ENCODE measurements around the gene RAD54L.
"Not testable (repeated sequence)": the region's sequence is repeated elsewhere in the genome, so short reads cannot be mapped to it uniquely, and the experiment has no call there.

The RAD54L gene

GRCh38 chr1:46247436-46248121 is at the start of gene RAD54L:
TSS of gene RAD54L (plus strand) at chr1:46247763. CDS start at chr1:46248406, 643 bp downstream.
- DNase-seq: peak; percentile 98

GRCh38 chr1:46197964-46198811 is 49.4 kb upstream of the RAD54L start, which contains the start of gene POMGNT1:
TSS of gene POMGNT1 (minus strand) at chr1:46198434. CDS start at chr1:46197821, 613 bp downstream.
- peak; percentile 77 for DNase-seq

DNA sequence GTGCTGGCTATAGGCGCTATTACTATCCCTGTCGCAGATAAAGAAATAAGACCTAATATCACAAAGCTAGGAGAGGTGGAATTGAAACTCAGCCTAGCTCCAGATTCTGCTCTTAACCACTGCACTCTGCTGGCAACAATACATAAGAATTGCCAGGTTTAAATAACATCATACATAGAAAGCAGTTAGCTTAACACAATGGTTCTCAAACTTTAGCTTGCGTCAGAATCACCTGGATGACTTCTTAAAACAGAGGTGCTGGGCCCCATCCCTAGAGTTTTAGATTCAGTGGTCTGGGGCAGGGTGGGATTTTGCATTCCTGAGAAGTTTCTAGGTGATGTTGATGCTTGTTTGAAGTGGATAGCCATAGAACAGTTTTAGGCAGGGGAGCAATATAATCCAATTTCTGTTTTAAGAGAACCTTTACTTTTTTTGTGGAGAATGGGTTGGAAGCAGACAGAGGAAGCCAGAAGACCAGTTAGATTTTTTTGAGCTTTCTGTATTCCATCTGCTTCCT is 48.3 kb upstream of the RAD54L start:
- DNase-seq: no peak

- no peak for DNase-seq
Observed at GRCh38 chr1:46203738-46204405, 43.7 kb upstream of the RAD54L start.

DNA sequence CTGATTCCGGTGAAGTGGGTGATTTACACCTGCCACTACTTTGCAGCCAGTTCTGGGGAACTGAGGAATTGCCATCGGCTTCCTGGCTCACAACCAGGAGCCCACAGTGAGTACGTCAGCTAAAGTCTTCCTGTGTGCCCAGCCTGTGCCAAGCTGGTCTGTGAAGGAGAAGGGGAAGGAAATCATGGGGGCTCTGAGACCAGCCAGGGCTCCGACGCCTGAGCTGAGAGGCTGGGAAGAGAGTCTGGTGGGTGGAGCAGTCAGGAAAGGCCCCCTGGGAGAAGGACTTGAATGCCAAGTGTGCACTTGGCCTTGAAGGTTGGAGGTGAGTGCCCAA is 43.2 kb upstream of the RAD54L start:
- DNase-seq: no peak

- no peak for DNase-seq
Observed at GRCh38 chr1:46205141-46205540, 42.4 kb upstream of the RAD54L start.

GRCh38 chr1:46205791-46206190 is 41.8 kb upstream of the RAD54L start:
- DNase-seq: no peak

- DNase-seq: no peak
Observed at GRCh38 chr1:46206399-46206798, 41.2 kb upstream of the RAD54L start.

- DNase-seq: no peak
Observed at GRCh38 chr1:46210561-46210960, 37.0 kb upstream of the RAD54L start.

GRCh38 chr1:46211051-46211450 is 36.5 kb upstream of the RAD54L start:
- no peak for DNase-seq

- no peak for DNase-seq
Observed at GRCh38 chr1:46215504-46215903, 32.1 kb upstream of the RAD54L start.

DNA sequence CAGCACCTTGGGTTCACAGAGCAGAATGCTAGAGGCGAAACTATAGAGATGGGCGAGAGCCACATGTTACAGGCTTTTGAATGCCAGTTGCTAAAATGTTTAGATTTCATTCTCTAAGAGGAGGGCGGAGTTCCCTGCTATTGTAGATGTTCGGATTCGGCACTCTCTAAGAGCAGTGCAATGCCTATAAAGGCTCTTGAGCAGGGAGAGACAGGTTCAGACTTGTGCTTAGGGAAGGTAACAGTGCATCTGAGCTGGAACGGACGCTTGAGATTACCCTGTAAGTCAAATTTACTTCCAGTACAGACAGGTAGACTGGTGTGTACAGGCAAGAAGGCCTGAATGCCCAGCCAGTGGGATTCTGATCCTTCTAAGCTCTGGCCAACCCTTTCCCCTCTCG is 29.1 kb upstream of the RAD54L start:
- no peak for DNase-seq

DNA sequence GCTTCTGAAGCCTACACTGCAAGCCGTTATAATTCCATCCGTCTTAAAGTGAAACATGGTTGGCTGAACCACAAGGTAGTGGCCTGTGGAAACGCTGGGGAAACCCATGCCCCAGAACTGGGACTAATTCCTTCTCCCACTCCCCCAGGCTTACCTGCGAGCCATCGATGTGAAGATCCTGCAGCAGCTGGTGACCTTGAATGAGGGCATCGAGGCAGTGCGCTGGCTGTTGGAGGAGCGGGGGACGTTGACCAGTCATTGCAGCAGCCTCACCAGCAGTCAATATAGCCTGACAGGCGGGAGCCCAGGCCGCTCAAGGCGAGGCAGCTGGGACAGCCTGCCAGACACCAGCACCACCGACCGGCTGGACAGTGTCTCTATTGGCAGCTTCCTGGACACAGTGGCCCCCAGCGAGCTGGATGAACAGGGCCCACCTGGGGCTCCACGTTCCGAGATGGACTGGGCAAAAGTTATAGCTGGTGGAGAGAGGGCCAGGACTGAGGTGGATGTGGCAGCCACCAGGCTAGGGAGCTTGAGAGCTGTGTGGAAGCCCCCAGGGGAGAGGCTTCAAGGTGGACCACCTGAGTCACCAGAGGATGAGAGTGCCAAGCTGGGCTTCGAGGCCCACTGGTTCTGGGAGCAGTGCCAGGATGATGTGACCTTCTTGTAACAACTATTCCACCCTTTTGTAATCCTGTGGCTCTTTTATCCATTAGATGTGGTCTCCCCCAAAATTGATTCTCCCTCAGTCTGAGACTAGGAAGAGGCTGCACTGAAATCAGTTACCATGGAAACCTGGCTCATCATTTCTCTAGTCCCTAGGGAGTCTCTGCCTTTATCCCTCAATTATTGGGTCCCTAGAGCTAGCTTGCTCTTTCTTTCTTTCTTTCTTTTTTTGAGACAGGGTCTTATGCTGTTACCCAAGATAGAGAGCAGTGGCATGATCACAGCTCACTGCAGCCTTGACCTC is 27.7 kb upstream of the RAD54L start:
- no peak for DNase-seq

DNA sequence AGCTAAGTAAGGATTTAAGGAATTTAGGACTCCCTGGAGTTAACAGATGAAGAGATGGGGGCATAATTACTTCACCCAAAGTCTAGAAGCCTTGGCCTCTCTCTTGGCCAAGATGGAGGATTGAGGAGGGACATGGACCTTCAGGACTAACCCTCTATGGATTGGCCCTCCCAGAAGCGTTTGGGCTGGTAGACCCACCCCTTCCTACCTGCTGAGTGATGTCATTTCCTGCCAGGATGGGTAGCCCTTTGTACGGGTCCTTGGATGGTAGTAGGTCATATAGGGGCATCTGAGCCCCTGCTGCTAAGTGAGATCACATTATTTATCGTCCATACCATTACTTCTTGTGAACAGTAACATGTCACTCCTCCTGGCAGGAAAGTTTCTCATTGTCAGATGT is 26.8 kb upstream of the RAD54L start:
- no peak for DNase-seq

DNA sequence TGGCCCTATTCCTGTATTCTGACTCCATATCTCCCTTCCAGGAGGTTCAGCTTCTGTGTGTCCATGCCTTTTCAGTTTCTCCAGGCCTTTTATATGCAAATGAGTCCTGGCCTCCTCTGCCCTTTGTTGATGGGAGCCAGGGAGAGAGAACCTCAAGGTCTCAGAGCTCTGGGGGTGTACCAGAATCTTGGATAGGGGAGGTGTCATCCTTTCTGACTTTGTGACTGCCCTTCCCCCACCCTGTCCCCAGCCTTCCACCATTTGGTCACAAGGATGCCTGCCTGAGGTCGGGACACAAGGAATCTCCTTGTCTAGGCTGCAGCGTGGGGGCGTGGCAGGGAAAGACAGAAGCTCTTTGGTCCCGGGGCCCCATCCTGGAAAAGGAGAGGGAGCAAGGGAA is 25.8 kb upstream of the RAD54L start:
- DNase-seq: no peak

DNA sequence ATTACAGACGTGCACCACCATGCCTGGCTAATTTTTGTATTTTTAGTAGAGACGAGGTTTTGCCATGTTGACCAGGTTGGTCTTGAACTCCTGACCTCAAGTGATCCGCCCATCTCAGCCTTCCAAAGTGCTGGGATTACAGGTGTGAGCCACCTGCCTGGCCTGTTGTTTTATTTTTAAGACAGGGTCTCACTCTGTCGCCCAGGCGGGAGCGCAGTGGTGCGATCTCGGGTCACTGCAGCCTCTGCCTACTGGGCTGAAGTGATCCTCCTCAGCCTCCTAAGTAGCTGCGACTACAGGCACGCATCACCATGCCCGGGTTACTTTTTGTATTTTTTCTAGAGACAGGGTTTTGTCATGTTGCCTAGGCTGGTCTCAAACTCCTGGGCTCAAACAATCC is 24.5 kb upstream of the RAD54L start:
- DNase-seq: not testable (repeated sequence)

- DNase-seq: peak; percentile 64
Observed at GRCh38 chr1:46223472-46223943, 24.1 kb upstream of the RAD54L start.

DNA sequence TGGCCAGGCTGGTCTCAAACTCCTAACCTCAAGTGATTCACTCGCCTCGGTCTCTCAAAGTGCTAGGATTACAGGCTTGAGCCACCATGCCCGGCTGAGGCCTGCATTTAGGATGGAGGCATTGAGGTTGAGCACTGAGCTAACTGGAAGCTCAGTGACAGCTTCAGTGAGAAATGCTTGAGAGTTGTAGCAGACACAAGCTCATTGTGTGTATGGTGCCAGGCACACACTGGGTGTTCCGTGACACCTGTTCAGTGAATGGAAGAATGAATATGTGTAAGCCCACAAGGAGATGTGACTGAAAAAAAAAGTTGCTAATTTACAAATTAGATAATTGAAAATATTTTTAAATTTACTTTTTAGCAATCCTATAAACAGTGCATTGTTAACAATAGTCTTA is 22.6 kb upstream of the RAD54L start:
- DNase-seq: no peak

- not testable (repeated sequence) for DNase-seq
Observed at GRCh38 chr1:46231231-46231630, 16.3 kb upstream of the RAD54L start.

DNA sequence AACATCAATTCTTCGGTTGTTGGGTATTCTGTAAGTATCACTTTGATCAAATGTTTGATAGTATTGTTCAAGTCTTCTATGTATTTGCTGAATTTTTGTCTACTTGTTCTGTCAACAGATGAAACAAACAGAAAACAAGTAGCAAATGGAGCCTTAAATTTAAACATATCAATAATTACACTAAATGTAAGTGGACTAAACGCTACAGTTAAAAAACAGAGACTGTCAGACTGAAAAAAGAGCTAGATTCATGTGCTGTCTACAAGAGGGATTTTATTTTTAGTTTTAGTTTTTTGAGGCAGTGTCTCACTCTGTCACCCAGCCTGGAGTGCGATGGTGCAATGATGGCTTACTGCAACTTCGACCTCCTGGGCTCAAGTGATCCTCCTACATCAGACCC is 10.7 kb upstream of the RAD54L start:
- DNase-seq: no peak

- DNase-seq: not testable (repeated sequence)
Observed at GRCh38 chr1:46238865-46239264, 8.7 kb upstream of the RAD54L start.

- DNase-seq: not testable (repeated sequence)
Observed at GRCh38 chr1:46241733-46242132, 5.8 kb upstream of the RAD54L start.
